HUES6 (cell line): Measurements from ENCODE around the gene LAX1.
"Not testable (repeated sequence)": the region's sequence is repeated elsewhere in the genome, so short reads cannot be mapped to it uniquely, and the experiment has no call there.

Experiments used
- H3K27ac ChIP-seq: 2 replicates; pipeline ENCODE4 v1.7.0; 2013; ENCODE audit warnings: low read depth, mild to moderate bottlenecking, low read length, inconsistent platforms
- H3K27me3 ChIP-seq: 2 replicates; pipeline ENCODE4 v1.6.1; 2013; ENCODE audit warnings: low read length; ENCODE audit not compliant: control insufficient read depth, insufficient read depth
- H3K36me3 ChIP-seq: 2 replicates; pipeline ENCODE4 v1.6.1; 2013; ENCODE audit warnings: low read length; ENCODE audit not compliant: control insufficient read depth, insufficient read depth
- H3K4me1 ChIP-seq: 2 replicates; pipeline ENCODE4 v1.6.1; 2013; ENCODE audit warnings: low read length; ENCODE audit not compliant: control insufficient read depth, insufficient read depth
- H3K4me3 ChIP-seq: 2 replicates; pipeline ENCODE4 v1.5.1; 2013; ENCODE audit warnings: low read depth, low read length
- H3K9ac ChIP-seq: one replicate; pipeline ENCODE4 v1.6.1; 2013; ENCODE audit warnings: mild to moderate bottlenecking, low read length
- H3K9me3 ChIP-seq: 2 replicates; pipeline ENCODE4 v1.6.1; 2013; ENCODE audit warnings: low read depth, low read length; ENCODE audit not compliant: control insufficient read depth, insufficient read depth

The LAX1 gene

DNA sequence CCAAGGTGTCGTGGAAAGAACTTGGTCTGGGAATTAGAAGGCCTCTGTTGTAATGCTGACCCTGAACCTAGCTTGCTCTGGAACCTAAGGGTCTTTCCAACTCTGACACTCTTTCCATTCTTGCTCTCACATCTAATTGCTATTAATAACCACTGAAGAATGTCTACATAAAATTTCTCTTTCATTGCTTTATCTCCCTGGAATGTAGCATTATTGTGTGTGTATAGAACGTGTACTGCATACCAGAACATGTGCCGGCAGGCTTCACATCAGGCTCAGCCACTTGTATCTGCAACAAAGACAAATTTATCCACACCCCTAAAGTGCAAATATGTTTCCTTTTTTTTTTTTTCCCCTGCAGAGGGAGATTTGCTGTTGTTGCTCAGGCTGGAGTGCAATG, 13.9 kb upstream of the LAX1 start:
- peaks cover 6% of the 10 kb centered on the region for H3K4me1 ChIP-seq
- no peak overlapping the region for H3K4me3 ChIP-seq
- no peak overlapping the region for H3K27ac ChIP-seq
- H3K36me3 ChIP-seq: no peaks in the 10 kb centered on the region
- H3K9me3 ChIP-seq: no peaks in the 10 kb centered on the region
- no peaks in the 10 kb centered on the region for H3K27me3 ChIP-seq
- H3K9ac ChIP-seq: no peak overlapping the region

DNA sequence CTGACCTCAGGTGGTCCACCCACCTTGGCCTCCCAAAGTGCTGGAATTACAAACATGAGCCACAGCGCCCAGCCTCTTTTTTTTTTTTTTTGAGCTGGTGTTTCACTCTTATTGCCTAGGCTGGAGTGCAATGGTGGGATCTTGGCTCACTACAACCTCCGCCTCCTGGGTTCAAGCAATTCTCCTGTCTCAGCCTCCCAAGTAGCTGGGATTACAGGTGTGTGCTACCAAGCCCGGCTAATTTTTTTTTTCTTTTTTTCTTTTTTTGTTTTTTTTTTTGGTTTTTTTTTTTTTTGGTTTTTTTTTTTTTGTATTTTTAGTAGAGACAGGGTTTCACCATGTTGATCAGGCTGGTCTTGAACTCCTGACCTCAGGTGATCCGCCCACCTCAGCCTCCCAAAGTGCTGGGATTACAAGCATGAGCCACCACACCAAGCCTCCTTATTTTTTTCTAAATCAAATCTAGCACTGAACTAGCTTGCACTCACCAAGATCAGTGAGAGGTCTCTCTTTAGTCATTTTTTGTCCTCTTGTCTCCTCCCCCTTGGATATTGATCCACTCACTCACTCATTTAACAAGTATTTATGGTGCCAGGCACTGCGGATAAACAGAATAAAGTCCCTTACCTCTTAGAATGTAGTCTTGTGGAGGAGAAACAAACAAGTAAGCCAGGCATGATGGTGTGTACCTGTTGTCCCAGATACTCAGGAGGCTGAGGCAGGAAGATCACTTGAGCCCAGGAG, 13.2 kb upstream of the LAX1 start:
- not testable (repeated sequence) for H3K27ac ChIP-seq, H3K9ac ChIP-seq, H3K4me3 ChIP-seq, H3K9me3 ChIP-seq, H3K36me3 ChIP-seq, H3K27me3 ChIP-seq
- H3K4me1 ChIP-seq: peaks cover 11% of the 10 kb centered on the region

DNA sequence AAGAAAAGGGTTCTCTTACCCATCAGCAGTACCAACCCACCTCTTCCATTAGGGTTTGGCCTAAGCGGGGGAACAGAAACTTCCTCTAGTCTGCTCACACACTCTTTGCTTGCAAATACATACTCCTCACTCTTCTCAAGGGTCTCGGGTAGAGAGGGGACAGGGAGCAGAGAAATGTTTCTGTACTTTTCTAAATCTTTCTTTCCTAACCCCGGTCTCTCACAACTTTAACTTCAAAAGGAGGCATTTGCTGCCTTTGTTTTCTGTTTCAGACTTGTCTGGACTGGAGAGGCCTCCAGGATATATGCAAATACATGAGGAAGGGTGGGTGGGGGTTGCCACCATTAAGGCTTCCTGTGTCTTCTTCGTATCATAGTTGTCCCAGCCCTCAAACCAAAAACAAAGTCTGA, 10.5 kb upstream of the LAX1 start:
- no peak overlapping the region for H3K4me3 ChIP-seq

DNA sequence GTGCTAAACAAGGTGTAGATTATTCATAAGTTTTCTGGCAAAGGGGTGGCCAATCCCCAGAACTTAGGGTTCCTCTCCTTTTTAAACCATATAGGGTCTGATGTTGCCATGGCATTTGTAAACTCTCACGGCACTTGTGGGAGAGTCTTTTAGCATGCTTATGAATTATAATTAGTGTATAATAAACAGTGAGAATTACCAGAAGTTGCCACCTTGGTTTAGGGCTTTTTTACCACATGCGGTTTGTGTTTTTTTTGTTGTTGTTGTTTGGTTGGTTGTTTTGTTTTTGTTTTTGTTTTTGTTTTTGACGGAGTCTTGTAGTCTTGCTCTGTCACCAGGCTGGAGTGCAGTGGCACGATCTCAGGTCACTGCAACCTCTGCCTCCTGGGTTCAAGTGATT, 8.9 kb upstream of the LAX1 start:
- H3K27ac ChIP-seq: no peak overlapping the region
- no peaks in the 10 kb centered on the region for H3K27me3 ChIP-seq
- H3K9ac ChIP-seq: no peak overlapping the region
- no peaks in the 10 kb centered on the region for H3K9me3 ChIP-seq
- no peak overlapping the region for H3K4me3 ChIP-seq
- no peaks in the 10 kb centered on the region for H3K36me3 ChIP-seq
- H3K4me1 ChIP-seq: peaks cover 11% of the 10 kb centered on the region

More for the DNA sequence above, 10.5 kb upstream of the LAX1 start:
- Histone ChIP-seq H3K27ac (no peak overlapping the region), H3K27me3 (no peaks in the 10 kb centered on the region), H3K9ac (no peak overlapping the region), H3K4me1 (peaks cover 11% of the 10 kb centered on the region), H3K9me3 (no peaks in the 10 kb centered on the region), H3K36me3 (no peaks in the 10 kb centered on the region)

DNA sequence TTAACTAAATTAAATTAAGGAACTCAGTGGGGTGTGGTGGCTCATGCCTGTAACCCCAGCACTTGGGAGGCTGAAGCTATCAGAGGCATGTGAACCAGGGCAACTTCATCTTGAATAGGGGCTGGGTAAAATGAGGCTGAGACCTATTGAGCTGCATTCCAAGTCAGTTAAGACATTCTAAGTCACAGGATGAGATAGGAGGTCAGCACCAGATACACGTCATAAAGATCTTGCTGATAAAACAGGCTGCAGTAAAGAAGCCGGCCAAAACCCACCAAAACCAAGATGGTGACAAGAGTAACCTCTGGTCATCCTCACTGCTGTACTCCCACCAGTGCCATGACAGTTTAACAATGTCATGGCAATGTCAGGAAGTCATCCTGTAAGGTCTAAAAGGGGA, 6.2 kb upstream of the LAX1 start:
- not testable (repeated sequence) for H3K36me3 ChIP-seq, H3K9ac ChIP-seq, H3K9me3 ChIP-seq, H3K27ac ChIP-seq, H3K27me3 ChIP-seq, H3K4me3 ChIP-seq
- peaks cover 11% of the 10 kb centered on the region for H3K4me1 ChIP-seq

DNA sequence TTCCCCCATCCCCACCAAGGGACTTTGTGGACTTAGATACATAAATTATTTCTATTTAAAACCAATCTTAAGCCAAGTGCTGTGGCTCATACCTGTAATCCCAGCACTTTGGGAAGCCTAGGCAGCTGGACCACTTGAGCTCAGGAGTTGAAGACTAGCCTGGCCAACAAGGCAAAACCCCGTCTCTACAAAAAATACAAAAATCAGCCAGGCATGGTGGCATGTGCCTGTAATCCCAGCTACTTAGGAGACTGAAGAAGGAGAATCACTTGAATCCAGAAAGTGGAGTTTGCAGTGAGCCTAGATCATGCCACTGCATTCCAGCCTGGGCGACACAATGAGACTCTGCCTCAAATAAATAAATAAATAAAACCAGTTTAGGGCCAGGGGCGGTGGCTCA, 4.5 kb upstream of the LAX1 start:
- Histone ChIP-seq H3K27ac (no peak overlapping the region), H3K4me1 (peaks cover 7% of the 10 kb centered on the region; the same call in 1 of the 2 replicates), H3K9me3 (no peaks in the 10 kb centered on the region), H3K27me3 (no peaks in the 10 kb centered on the region), H3K4me3 (no peak overlapping the region), H3K9ac (no peak overlapping the region), H3K36me3 (no peaks in the 10 kb centered on the region)

DNA sequence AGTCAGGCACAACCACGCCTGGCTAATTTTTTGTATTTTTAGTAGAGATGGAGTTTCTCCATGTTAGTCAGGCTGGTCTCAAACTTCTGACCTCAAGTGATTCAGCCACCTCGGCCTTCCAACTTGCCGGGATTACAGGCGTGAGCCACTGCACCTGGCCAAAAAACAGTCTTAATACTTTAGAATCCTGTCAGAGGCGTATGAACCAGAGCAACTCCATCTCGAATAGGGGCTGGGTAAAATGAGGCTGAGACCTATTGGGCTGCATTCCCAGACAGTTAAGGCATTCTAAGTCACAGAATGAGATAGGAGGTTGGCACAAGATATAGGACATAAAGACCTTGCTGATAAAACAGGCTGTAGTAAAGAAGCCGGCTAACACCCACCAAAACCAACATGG, 3.0 kb upstream of the LAX1 start:
- H3K4me3 ChIP-seq, H3K27me3 ChIP-seq, H3K9ac ChIP-seq, H3K27ac ChIP-seq, H3K9me3 ChIP-seq, H3K36me3 ChIP-seq, H3K4me1 ChIP-seq: not testable (repeated sequence)

DNA sequence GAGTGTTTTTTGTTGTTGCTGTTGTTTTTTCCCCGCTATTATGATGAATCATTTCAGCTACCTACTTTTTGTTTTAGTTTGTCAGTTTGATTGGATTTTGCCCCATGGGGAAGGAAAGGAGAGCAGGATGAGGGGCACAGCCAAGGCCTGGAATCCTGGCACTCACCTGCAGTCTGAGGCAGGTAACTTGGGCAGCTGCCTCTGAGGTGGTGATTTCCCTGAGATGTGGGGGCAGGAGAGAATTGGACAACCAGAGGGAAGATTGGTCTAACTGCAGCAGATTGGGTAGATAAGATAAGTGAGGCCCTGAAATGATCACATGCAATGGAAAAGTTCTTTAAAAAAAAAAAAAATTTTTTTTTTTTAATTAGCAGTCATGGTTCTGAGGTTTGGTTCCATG, 1.5 kb upstream of the LAX1 start:
- H3K9ac ChIP-seq: no peak overlapping the region

DNA sequence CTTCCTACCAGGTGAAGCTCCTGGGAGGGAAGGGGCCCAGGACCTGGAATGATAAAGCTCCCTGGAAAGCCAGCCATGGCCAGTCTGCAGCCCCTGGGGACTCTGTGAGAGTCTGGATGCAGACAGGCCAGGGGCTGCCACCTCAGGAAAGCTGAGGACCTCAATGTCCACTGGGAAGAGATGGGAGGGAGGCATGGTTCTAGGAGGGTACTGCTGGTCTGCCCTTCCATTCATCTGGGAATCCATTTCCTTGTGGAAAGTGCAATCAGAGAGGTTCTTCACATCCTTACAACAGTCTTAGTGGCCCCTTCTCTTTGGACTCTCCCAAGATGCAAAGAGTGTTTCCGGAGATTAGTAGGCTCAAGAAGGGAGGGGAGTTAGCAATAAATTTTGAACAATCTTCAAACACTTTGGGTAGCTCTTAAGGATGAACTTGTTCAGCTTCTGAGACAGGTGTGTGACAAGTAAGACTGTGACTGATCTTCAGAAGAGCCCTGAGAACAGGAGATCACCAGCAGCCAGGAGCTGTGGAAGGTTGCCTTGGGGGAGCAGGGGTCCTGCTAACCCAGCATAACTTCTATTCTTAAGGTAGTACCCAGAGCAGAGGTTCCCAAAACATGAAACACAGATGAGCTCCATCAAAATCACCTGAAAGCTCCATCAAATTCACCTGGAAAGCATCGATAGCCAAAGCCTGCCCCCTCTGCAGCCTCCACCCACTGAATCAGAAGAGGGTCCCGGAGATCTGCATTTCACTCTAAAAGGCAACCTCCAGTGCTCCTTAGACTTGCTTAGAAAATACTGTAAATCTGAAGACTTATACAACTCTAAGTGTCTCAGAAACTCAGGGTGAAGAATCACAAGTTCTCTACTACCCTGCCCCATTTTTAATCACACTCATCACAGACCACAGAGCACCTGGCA, 616 bp upstream of the LAX1 start:
- H3K27me3 ChIP-seq: no peaks in the 10 kb centered on the region
- H3K9ac ChIP-seq: no peak overlapping the region
- no peaks in the 10 kb centered on the region for H3K36me3 ChIP-seq
- no peak overlapping the region for H3K27ac ChIP-seq
- no peaks in the 10 kb centered on the region; the same call in 1 of the 2 replicates for H3K4me1 ChIP-seq
- no peaks in the 10 kb centered on the region for H3K9me3 ChIP-seq
- no peak overlapping the region for H3K4me3 ChIP-seq

More for the DNA sequence above, 1.5 kb upstream of the LAX1 start:
- H3K36me3 ChIP-seq: no peaks in the 10 kb centered on the region
- no peaks in the 10 kb centered on the region for H3K27me3 ChIP-seq
- H3K27ac ChIP-seq: no peak overlapping the region
- no peaks in the 10 kb centered on the region; the same call in 1 of the 2 replicates for H3K4me1 ChIP-seq
- no peak overlapping the region for H3K4me3 ChIP-seq
- no peaks in the 10 kb centered on the region for H3K9me3 ChIP-seq

DNA sequence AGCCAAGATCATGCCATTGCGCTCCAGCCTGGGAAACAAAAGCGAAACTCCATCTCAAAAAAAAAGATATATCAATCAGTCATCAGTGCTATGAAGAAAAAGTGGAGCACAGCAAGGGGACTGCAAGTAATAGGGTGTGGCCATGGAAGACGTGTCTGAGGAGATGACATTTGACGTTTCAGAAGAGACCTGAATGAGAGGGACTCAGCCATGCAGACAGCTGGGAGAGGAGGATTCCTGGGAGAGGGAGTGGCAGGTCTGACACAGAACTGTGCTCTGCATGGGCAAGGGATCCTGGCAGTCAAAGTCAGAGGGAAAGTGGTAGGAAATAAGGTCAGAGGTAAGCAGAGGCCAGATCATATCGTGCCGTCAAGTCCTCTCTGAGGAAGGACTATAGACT, 3.3 kb downstream of the LAX1 start:
- Histone ChIP-seq H3K9me3 (no peaks in the 10 kb centered on the region), H3K36me3 (no peaks in the 10 kb centered on the region), H3K4me3 (no peak overlapping the region), H3K9ac (no peak overlapping the region), H3K27ac (no peak overlapping the region), H3K4me1 (no peaks in the 10 kb centered on the region; the same call in 1 of the 2 replicates), H3K27me3 (no peaks in the 10 kb centered on the region)
